Naive thymus-derived CD4-positive, alpha-beta T cell (primary cell): ENCODE measurements around the gene TNNI3. TPM values are rescaled to one million over a fixed set of nuclear protein-coding genes. Genes with fewer than 3 reads are reported as not detected.

Experiments
- ATAC-seq: fragments of 150-1000 bp; cut with Tn5 transposase; 2 replicates; pipeline ENCODE4 v1.10.0; 2021; ENCODE audit warnings: mild to moderate bottlenecking, moderate library complexity
- CTCF ChIA-PET: fragments of 350-600 bp; sonication (Branson Sonifier 250); formaldehyde crosslinking; loops from one replicate; lab custom pipeline; 2021; ENCODE audit warnings: antibody characterized with exemption; lab: Charles Lee
- POLR2A ChIA-PET: fragments of 350-600 bp; sonication (Branson Sonifier 250); formaldehyde crosslinking; loops from one replicate; lab custom pipeline; 2021; ENCODE audit warnings: antibody characterized with exemption, inconsistent platforms; lab: Charles Lee
- DNase-seq, 9 donors: peaks; one replicate each; pipeline versions ENCODE4 v3.0.0 to v3.0.0-alpha.2; 2020 to 2022; ENCODE audit warnings: mixed read lengths in 1 of 9
- H3K27ac ChIP-seq: one replicate; pipeline ENCODE4 v1.7.0; 2013; ENCODE audit warnings: mild to moderate bottlenecking, low read depth, low read length, moderate library complexity
- H3K27me3 ChIP-seq, 2 donors: one replicate each; pipeline ENCODE4 v1.7.0; 2013; ENCODE audit warnings: low read length in 2 of 2, mild to moderate bottlenecking in 2 of 2, moderate library complexity in 2 of 2; ENCODE audit not compliant: control insufficient read depth in 2 of 2, insufficient read depth in 2 of 2
- H3K36me3 ChIP-seq, 3 experiments: 1 replicate in 2 of 3; 2 replicates in 1 of 3; pipeline ENCODE4 v1.7.0; 2013; ENCODE audit warnings: low read length in 3 of 3, mild to moderate bottlenecking in 3 of 3, moderate library complexity in 1 of 3; ENCODE audit not compliant: insufficient read depth in 3 of 3, control insufficient read depth in 2 of 3
- H3K4me1 ChIP-seq, 2 donors: one replicate each; pipeline ENCODE4 v1.7.0; 2013; ENCODE audit warnings: low read length in 2 of 2, mild to moderate bottlenecking in 2 of 2, moderate library complexity in 1 of 2; ENCODE audit not compliant: control insufficient read depth in 2 of 2, insufficient read depth in 2 of 2
- H3K4me3 ChIP-seq: 2 replicates; pipeline ENCODE4 v1.7.0; 2013; ENCODE audit warnings: mild to moderate bottlenecking, low read length
- H3K9me3 ChIP-seq, 3 experiments: 1 replicate in 2 of 3; 2 replicates in 1 of 3; pipeline ENCODE4 v1.7.0; 2013; ENCODE audit warnings: low read length in 3 of 3; ENCODE audit not compliant: control insufficient read depth in 2 of 3
- H3K27ac Mint-ChIP-seq, 9 donors: one replicate each; pipeline ENCODE4 v1.8.0; 2020 to 2022; ENCODE audit warnings: mixed read lengths in 9 of 9, mild to moderate bottlenecking in 8 of 9, moderate library complexity in 5 of 9, inconsistent platforms in 2 of 9
- H3K27me3 Mint-ChIP-seq, 5 donors: one replicate each; pipeline ENCODE4 v1.8.0; 2021 to 2022; ENCODE audit warnings: mixed read lengths in 5 of 5, mild to moderate bottlenecking in 1 of 5
- H3K36me3 Mint-ChIP-seq, 5 donors: one replicate each; pipeline ENCODE4 v1.8.0; 2020 to 2022; ENCODE audit warnings: mixed read lengths in 5 of 5, mild to moderate bottlenecking in 3 of 5, inconsistent platforms in 1 of 5
- H3K4me1 Mint-ChIP-seq, 7 donors: one replicate each; pipeline ENCODE4 v1.8.0; 2020 to 2022; ENCODE audit warnings: mixed read lengths in 7 of 7, mild to moderate bottlenecking in 3 of 7, inconsistent platforms in 1 of 7
- H3K4me3 Mint-ChIP-seq, 10 donors: one replicate each; pipeline ENCODE4 v1.8.0; 2020 to 2022; ENCODE audit warnings: mild to moderate bottlenecking in 10 of 10, mixed read lengths in 10 of 10, moderate library complexity in 6 of 10, inconsistent platforms in 2 of 10
- H3K9me3 Mint-ChIP-seq, 11 donors: one replicate each; pipeline ENCODE4 v1.8.0; 2020 to 2022; ENCODE audit warnings: mixed read lengths in 11 of 11, mild to moderate bottlenecking in 4 of 11, inconsistent platforms in 1 of 11, moderate library complexity in 1 of 11
- intact Hi-C, 2 donors: fragments of 100-400 bp; cut with micrococcal nuclease; formaldehyde crosslinking; loops; one replicate each; pipeline ENCODE4 v1.15.1; 2023
- polyA plus RNA-seq, 2 donors: library from polyadenylated mRNA; unstranded; fragments of 300-500 nt; fragmentation: Illumina TruSeq; gene quantifications; one replicate each; pipeline ENCODE4 v1.2.3, GENCODE V29; 2021
- total RNA-seq, 6 experiments: library from RNA in 5 of 6; stranded (reverse) in 5 of 6; gene quantifications; 1 replicate in 5 of 6; 2 replicates in 1 of 6; pipeline ENCODE4 v1.2.3 and lab custom pipeline; 2021 to 2026

TNNI3 gene
- total and polyA plus RNA-seq, 7 experiments from 2014 or later, result not detected

GRCh38 chr19:55116859-55117662 lies 40.5 kb downstream of the TNNI3 start, which contains the start of gene PPP1R12C:
PPP1R12C (minus strand) TSS chr19:55117637; CDS start chr19:55117543, 94 bp downstream.
- ATAC-seq, result peak; percentile 22
- Histone ChIP-seq H3K27me3 (no peaks in the 10 kb centered on the region), H3K27ac (peak within 1 kb of the TSS; percentile 74), H3K4me1 (peaks cover 12 to 19% of the 10 kb centered on the region in 2 donors), H3K36me3 (peaks cover 0 to 17% (median 0%) of the 10 kb centered on the region in 3 experiments), H3K4me3 (peak within 1 kb of the TSS; percentile 97), H3K9me3 (no peaks in the 10 kb centered on the region)
- H3K9me3 Mint-ChIP-seq, result peaks cover 0 to 2% (median 0%) of the 10 kb centered on the region in 11 donors
- peak in 2 of 9 donors; percentile 17 to 27 for DNase-seq
- peaks cover 14 to 47% (median 36%) of the 10 kb centered on the region in 7 donors for H3K4me1 Mint-ChIP-seq
- peak within 1 kb of the TSS; percentile 91 to 96 (median 95) for H3K27ac Mint-ChIP-seq
- CTCF ChIA-PET, result interaction anchor here (0.6 kb wide), 1 partner anchor 537 kb away, joined by 3 read pairs; no protein-coding TSS in a partner anchor
- peak within 1 kb of the TSS; percentile 96 to 100 (median 98) for H3K4me3 Mint-ChIP-seq
- POLR2A ChIA-PET, result interaction anchor here (0.6 to 1.5 kb wide), 6 partner anchors 15 to 419 kb away, joined by 3 to 9 read pairs (median 4); partner anchors contain the start of gene TMEM238
- intact Hi-C loops, result loop anchor here (1.0 to 10.0 kb wide), 27 partner anchors 29 to 1014 kb away; partner anchors contain the start of genes FIZ1 (in 2 of the 2), PPP6R1 (in 2 of the 2), PRPF31 (in 2 of the 2) and RDH13 (in 2 of the 2)
- peaks cover 0 to 5% (median 0%) of the 10 kb centered on the region in 5 donors for H3K36me3 Mint-ChIP-seq
- peaks cover 0 to 9% (median 0%) of the 10 kb centered on the region in 5 donors for H3K27me3 Mint-ChIP-seq

DNA sequence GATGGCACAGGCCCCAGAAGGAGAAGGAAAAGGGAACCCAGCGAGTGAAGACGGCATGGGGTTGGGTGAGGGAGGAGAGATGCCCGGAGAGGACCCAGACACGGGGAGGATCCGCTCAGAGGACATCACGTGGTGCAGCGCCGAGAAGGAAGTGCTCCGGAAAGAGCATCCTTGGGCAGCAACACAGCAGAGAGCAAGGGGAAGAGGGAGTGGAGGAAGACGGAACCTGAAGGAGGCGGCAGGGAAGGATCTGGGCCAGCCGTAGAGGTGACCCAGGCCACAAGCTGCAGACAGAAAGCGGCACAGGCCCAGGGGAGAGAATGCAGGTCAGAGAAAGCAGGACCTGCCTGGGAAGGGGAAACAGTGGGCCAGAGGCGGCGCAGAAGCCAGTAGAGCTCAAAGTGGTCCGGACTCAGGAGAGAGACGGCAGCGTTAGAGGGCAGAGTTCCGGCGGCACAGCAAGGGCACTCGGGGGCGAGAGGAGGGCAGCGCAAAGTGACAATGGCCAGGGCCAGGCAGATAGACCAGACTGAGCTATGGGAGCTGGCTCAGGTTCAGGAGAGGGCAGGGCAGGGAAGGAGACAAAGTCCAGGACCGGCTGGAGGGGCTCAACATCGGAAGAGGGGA lies 41.2 kb downstream of the TNNI3 start:
- Mint-ChIP-seq H3K4me1 (peaks cover 14 to 47% (median 36%) of the 10 kb centered on the region in 7 donors), H3K4me3 (peak overlapping the region; percentile 91 to 100 (median 96)), H3K9me3 (peaks cover 0 to 2% (median 0%) of the 10 kb centered on the region in 11 donors), H3K27ac (peak overlapping the region; percentile 91 to 96 (median 95)), H3K36me3 (peaks cover 0 to 5% (median 0%) of the 10 kb centered on the region in 5 donors), H3K27me3 (peaks cover 0 to 5% (median 0%) of the 10 kb centered on the region in 5 donors)
- ChIA-PET CTCF (interaction anchor here (0.5 kb wide), 1 partner anchor 413 kb away, joined by 3 read pairs; no protein-coding TSS in a partner anchor), POLR2A (interaction anchor here (0.6 to 1.3 kb wide), 4 partner anchors 16 to 522 kb away, joined by 3 to 9 read pairs (median 3); no protein-coding TSS in a partner anchor)
- intact Hi-C loops, result loop anchor here (2.0 to 10.0 kb wide), 9 partner anchors 36 to 1014 kb away; partner anchors contain the start of genes NDUFA3 (in 1 of the 2), PPP6R1 (in 1 of the 2), PRPF31 (in 1 of the 2) and TFPT (in 1 of the 2)
- Histone ChIP-seq H3K27me3 (no peaks in the 10 kb centered on the region), H3K4me1 (peaks cover 12 to 19% of the 10 kb centered on the region in 2 donors), H3K36me3 (peaks cover 0 to 21% (median 0%) of the 10 kb centered on the region in 3 experiments), H3K4me3 (peak overlapping the region; percentile 82), H3K9me3 (no peaks in the 10 kb centered on the region), H3K27ac (peak overlapping the region; percentile 74)
- ATAC-seq, result peak; percentile 31
- peak in 6 of 9 donors; percentile 29 to 54 (median 35) for DNase-seq

- Histone ChIP-seq H3K27me3 (no peaks in the 10 kb centered on the region), H3K4me3 (peak overlapping the region; percentile 82), H3K4me1 (peaks cover 12 to 19% of the 10 kb centered on the region in 2 donors), H3K36me3 (peaks cover 0 to 25% (median 0%) of the 10 kb centered on the region in 3 experiments), H3K9me3 (no peaks in the 10 kb centered on the region), H3K27ac (peak overlapping the region; percentile 74)
- H3K27me3 Mint-ChIP-seq, result peaks cover 0 to 2% (median 0%) of the 10 kb centered on the region in 5 donors
- CTCF ChIA-PET, result no interaction called here
- ATAC-seq (no peak), DNase-seq (peak in 2 of 9 donors; percentile 17 to 43)
- intact Hi-C loops, result loop anchor here (2.0 to 10.0 kb wide), 9 partner anchors 35 to 1013 kb away; partner anchors contain the start of genes NDUFA3 (in 1 of the 2), PPP6R1 (in 1 of the 2), PRPF31 (in 1 of the 2) and TFPT (in 1 of the 2)
- H3K36me3 Mint-ChIP-seq, result peaks cover 0 to 7% (median 0%) of the 10 kb centered on the region in 5 donors
- peaks cover 14 to 52% (median 37%) of the 10 kb centered on the region in 7 donors for H3K4me1 Mint-ChIP-seq
- H3K27ac Mint-ChIP-seq, result peak overlapping the region; percentile 91 to 96 (median 95)
- peak overlapping the region; percentile 91 to 100 (median 96) for H3K4me3 Mint-ChIP-seq
- POLR2A ChIA-PET, result interaction anchor here (0.8 to 1.3 kb wide), 2 partner anchors 110 to 523 kb away, joined by 3 read pairs; no protein-coding TSS in a partner anchor
- peaks cover 0 to 2% (median 0%) of the 10 kb centered on the region in 11 donors for H3K9me3 Mint-ChIP-seq
These were observed 42.0 kb downstream of the TNNI3 start for GRCh38 chr19:55115446-55116065.

GRCh38 chr19:55114566-55115145 lies 42.9 kb downstream of the TNNI3 start:
- peaks cover 0 to under 1% (median 0%) of the 10 kb centered on the region in 5 donors for H3K27me3 Mint-ChIP-seq
- peak overlapping the region in 7 of 9 donors; percentile 14 to 95 (median 55) for H3K27ac Mint-ChIP-seq
- Histone ChIP-seq H3K27me3 (no peaks in the 10 kb centered on the region), H3K9me3 (no peaks in the 10 kb centered on the region), H3K4me1 (peaks cover 12 to 19% of the 10 kb centered on the region in 2 donors), H3K4me3 (no peak overlapping the region), H3K36me3 (peaks cover 0 to 32% (median 0%) of the 10 kb centered on the region in 3 experiments), H3K27ac (no peak overlapping the region)
- CTCF ChIA-PET, result no interaction called here
- H3K4me1 Mint-ChIP-seq, result peaks cover 14 to 50% (median 37%) of the 10 kb centered on the region in 7 donors
- peaks cover 0 to 2% (median 0%) of the 10 kb centered on the region in 11 donors for H3K9me3 Mint-ChIP-seq
- POLR2A ChIA-PET, result no interaction called here
- peak overlapping the region in 9 of 10 donors; percentile 35 to 100 (median 94) for H3K4me3 Mint-ChIP-seq
- ATAC-seq, result no peak
- intact Hi-C loops, result loop anchor here (5.0 to 10.0 kb wide), 4 partner anchors 143 to 1008 kb away; partner anchors contain the start of genes PPP6R1 (in 1 of the 2), PRPF31 (in 1 of the 2), TFPT (in 1 of the 2) and ZNF787 (in 1 of the 2)
- DNase-seq, result no peak
- H3K36me3 Mint-ChIP-seq, result peaks cover 0 to 7% (median 0%) of the 10 kb centered on the region in 5 donors

- intact Hi-C loops, result loop anchor here in 1 of 2 donors (10.0 kb wide), 1 partner anchor 999 kb away; the partner anchor contains the start of genes PRPF31 and TFPT
- Histone ChIP-seq H3K4me1 (peaks cover 12 to 15% of the 10 kb centered on the region in 2 donors), H3K27me3 (no peaks in the 10 kb centered on the region), H3K9me3 (no peaks in the 10 kb centered on the region), H3K4me3 (no peak overlapping the region), H3K36me3 (peaks cover 0 to 38% (median 0%) of the 10 kb centered on the region in 3 experiments), H3K27ac (no peak overlapping the region)
- H3K9me3 Mint-ChIP-seq, result peaks cover 0 to 2% (median 0%) of the 10 kb centered on the region in 11 donors
- H3K27ac Mint-ChIP-seq, result peak overlapping the region in 1 of 9 donors; percentile 19
- H3K4me1 Mint-ChIP-seq, result peaks cover 14 to 40% (median 30%) of the 10 kb centered on the region in 7 donors
- ATAC-seq (no peak), DNase-seq (no peak)
- no peaks in the 10 kb centered on the region for H3K27me3 Mint-ChIP-seq
- H3K4me3 Mint-ChIP-seq, result peak overlapping the region in 1 of 10 donors; percentile 48
- peaks cover 0 to 12% (median 5%) of the 10 kb centered on the region in 5 donors for H3K36me3 Mint-ChIP-seq
- ChIA-PET POLR2A (no interaction called here), CTCF (no interaction called here)
These were observed 43.9 kb downstream of the TNNI3 start for GRCh38 chr19:55113570-55114039.
